PFSK-1 (cell line): ENCODE measurements around the gene METTL4.

ENCODE experiments used
- FOXP2 ChIP-seq: optimal IDR thresholded peaks from 2 replicates; pipeline ENCODE3; 2011; ENCODE audit warnings: borderline replicate concordance, control low read depth, inconsistent platforms; ENCODE audit not compliant: insufficient read depth; ENCODE audit errors: extremely low read length, extremely low read depth
- POLR2AphosphoS5 ChIP-seq: IDR thresholded peaks from 2 replicates; pipeline ENCODE4 v1.6.1; 2012; ENCODE audit warnings: low read depth, mild to moderate bottlenecking, control low read depth, low read length, moderate library complexity
- REST ChIP-seq, 2 experiments: IDR thresholded peaks; 2 replicates each; pipeline versions ENCODE4 v1.6.1 to v1.8.0; 2011 to 2012; ENCODE audit warnings: low read depth in 2 of 2, low read length in 2 of 2, control low read depth in 1 of 2, inconsistent platforms in 1 of 2, mild to moderate bottlenecking in 1 of 2, moderate library complexity in 1 of 2; ENCODE audit not compliant: insufficient read depth in 1 of 2
- SIN3A ChIP-seq: IDR thresholded peaks from 2 replicates; pipeline ENCODE4 v1.6.1; 2012; ENCODE audit warnings: mild to moderate bottlenecking, low read length, moderate library complexity, borderline replicate concordance; ENCODE audit not compliant: insufficient read depth
- TAF1 ChIP-seq: IDR thresholded peaks from 2 replicates; pipeline ENCODE4 v1.6.1; 2012; ENCODE audit warnings: low read length, control low read depth, borderline replicate concordance; ENCODE audit not compliant: insufficient read depth

The METTL4 gene

GRCh38 chr18:2534906-2535305 is 36.4 kb downstream of the METTL4 start:
- TF ChIP-seq POLR2AphosphoS5: no peak
- TF ChIP-seq FOXP2: no peak
- no peak for TF ChIP-seq SIN3A
- TF ChIP-seq REST (IDR thresholded peaks at IDR 0.05; ENCODE audit: insufficient read depth in 1 of 2, low read depth in 2 of 2, low read length in 2 of 2): no peak
- TF ChIP-seq TAF1: no peak

GRCh38 chr18:2532797-2533196 is 38.5 kb downstream of the METTL4 start:
- TF ChIP-seq FOXP2 (no peak), POLR2AphosphoS5 (no peak), TAF1 (no peak), REST (IDR thresholded peaks at IDR 0.05; ENCODE audit: insufficient read depth in 1 of 2, low read depth in 2 of 2, low read length in 2 of 2) (no peak), SIN3A (no peak)

GRCh38 chr18:2531751-2532150 is 39.6 kb downstream of the METTL4 start:
- TF ChIP-seq POLR2AphosphoS5 (no peak), FOXP2 (no peak), REST (IDR thresholded peaks at IDR 0.05; ENCODE audit: insufficient read depth in 1 of 2, low read depth in 2 of 2, low read length in 2 of 2) (no peak), TAF1 (no peak), SIN3A (no peak)

GRCh38 chr18:2529154-2529553 is 42.2 kb downstream of the METTL4 start:
- TF ChIP-seq TAF1 (no peak), SIN3A (no peak), REST (IDR thresholded peaks at IDR 0.05; ENCODE audit: insufficient read depth in 1 of 2, low read depth in 2 of 2, low read length in 2 of 2) (no peak), POLR2AphosphoS5 (no peak), FOXP2 (no peak)

- TF ChIP-seq SIN3A: no peak
- no peak for TF ChIP-seq FOXP2
- no peak for TF ChIP-seq TAF1
- TF ChIP-seq REST (IDR thresholded peaks at IDR 0.05; ENCODE audit: insufficient read depth in 1 of 2, low read depth in 2 of 2, low read length in 2 of 2): no peak
- TF ChIP-seq POLR2AphosphoS5: no peak
Measured at GRCh38 chr18:2526329-2526728, 45.0 kb downstream of the METTL4 start.
